Activated CD8-positive, alpha-beta memory T cell treated with anti-CD3 and anti-CD28 coated beads, Interleukin-2, amount 10 ng/mL, durations not matched to agents 7 days and 5 days (primary cell): Measurements from ENCODE around the gene LYSMD4. TPM values are rescaled to one million over a fixed set of nuclear protein-coding genes. Genes with fewer than 3 reads are reported as not detected.

Experiments used
- ATAC-seq: fragments of 150-1000 bp; cut with Tn5 transposase; one replicate; pipeline ENCODE4 v1.10.0; 2021; ENCODE audit warnings: moderate library complexity
- CTCF ChIA-PET: fragments of 350-600 bp; sonication (Branson Sonifier 250); formaldehyde crosslinking; loops from one replicate; lab custom pipeline; 2021; ENCODE audit warnings: antibody characterized with exemption; lab: Charles Lee
- DNase-seq: peaks from one replicate; pipeline ENCODE4 v3.0.0-alpha.2; 2020
- H3K27ac Mint-ChIP-seq: one replicate; pipeline ENCODE4 v1.8.0; 2021; ENCODE audit warnings: mild to moderate bottlenecking, mixed read lengths
- H3K27me3 Mint-ChIP-seq: one replicate; pipeline ENCODE4 v1.8.0; 2021; ENCODE audit warnings: mixed read lengths
- H3K36me3 Mint-ChIP-seq: one replicate; pipeline ENCODE4 v1.8.0; 2021; ENCODE audit warnings: mild to moderate bottlenecking, mixed read lengths
- H3K4me1 Mint-ChIP-seq: one replicate; pipeline ENCODE4 v1.8.0; 2021; ENCODE audit warnings: mixed read lengths
- H3K4me3 Mint-ChIP-seq: one replicate; pipeline ENCODE4 v1.8.0; 2021; ENCODE audit warnings: mild to moderate bottlenecking, moderate library complexity, mixed read lengths
- H3K9me3 Mint-ChIP-seq: one replicate; pipeline ENCODE4 v1.8.0; 2022; ENCODE audit warnings: low read depth, mixed read lengths
- total RNA-seq, 2 experiments: library from RNA; stranded (reverse); gene quantifications; one replicate each; pipeline ENCODE4 v1.2.3, GENCODE V29; 2021

The LYSMD4 gene
- total RNA-seq, 2 experiments from 2014 or later: 8.3 to 8.5 TPM

DNA sequence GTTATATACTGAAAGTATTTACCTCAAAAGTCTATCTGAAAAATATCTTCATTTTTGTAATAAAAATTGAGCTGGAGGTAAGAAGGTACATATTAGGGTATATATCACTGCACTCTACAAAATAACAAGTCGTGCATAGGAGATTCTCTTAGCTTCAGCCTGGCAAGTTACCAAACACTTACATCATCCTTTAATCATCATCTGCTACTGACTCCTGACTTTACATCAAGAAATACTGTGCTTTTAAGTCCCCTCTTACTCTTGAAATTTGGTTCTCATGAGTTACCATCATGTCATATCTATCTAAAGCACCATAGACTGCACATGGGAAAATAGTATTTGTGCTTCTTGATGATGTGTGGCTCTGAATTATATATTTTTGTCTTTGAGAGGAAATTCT, 50.8 kb downstream of the LYSMD4 start:
- CTCF ChIA-PET: interaction anchor here (0.6 kb wide), 1 partner anchor 931 kb away, joined by 3 read pairs; no protein-coding TSS in a partner anchor
- no peak overlapping the region for H3K27ac Mint-ChIP-seq
- DNase-seq (no peak), ATAC-seq (no peak)
- peaks cover 17% of the 10 kb centered on the region for H3K4me1 Mint-ChIP-seq
- H3K4me3 Mint-ChIP-seq: no peak overlapping the region
- H3K27me3 Mint-ChIP-seq: no peaks in the 10 kb centered on the region
- H3K36me3 Mint-ChIP-seq: peaks cover 64% of the 10 kb centered on the region
- H3K9me3 Mint-ChIP-seq: peaks cover 11% of the 10 kb centered on the region

DNA sequence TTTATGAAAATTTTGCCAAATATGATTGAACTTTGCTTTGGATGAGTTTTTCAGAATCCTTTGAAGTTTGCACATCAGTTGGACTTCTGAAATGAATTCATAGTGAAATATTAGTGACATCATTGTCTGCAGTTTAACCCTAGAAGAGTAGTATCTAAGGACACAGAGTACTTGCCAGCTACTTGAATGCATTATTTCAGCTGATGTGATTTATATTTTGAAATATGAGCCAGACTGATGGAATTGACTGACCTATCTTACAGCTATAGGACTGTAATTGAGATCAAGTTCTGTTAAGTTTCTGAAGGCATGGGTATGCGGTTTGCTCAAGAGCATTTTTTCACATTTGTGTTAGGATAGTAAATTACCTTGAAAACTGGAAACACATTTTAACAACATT, 51.2 kb downstream of the LYSMD4 start:
- Mint-ChIP-seq H3K4me3 (no peak overlapping the region), H3K9me3 (peaks cover 9% of the 10 kb centered on the region), H3K36me3 (peaks cover 64% of the 10 kb centered on the region), H3K4me1 (peaks cover 18% of the 10 kb centered on the region), H3K27ac (no peak overlapping the region), H3K27me3 (no peaks in the 10 kb centered on the region)
- CTCF ChIA-PET: interaction anchor here (0.6 kb wide), 1 partner anchor 932 kb away, joined by 3 read pairs; no protein-coding TSS in a partner anchor
- ATAC-seq: no peak
- DNase-seq: no peak

DNA sequence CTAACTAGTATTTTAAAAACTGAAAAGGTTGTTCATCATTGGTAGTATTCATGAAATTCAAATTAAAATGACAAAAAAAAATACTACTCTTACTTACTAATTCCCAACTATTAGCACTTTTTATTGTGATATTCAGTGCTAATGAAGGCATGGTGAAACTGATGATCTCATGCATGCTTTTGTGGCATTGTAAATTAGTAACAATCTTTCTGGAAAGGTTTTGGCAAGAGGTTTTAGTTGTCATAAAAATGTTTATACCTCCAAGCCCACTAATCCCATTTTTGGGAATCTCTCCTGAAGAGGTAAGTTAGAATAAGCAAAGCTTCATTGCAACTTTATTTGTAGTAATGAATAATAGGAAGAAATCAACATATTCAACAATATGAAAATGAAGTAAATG, 53.0 kb downstream of the LYSMD4 start:
- no peaks in the 10 kb centered on the region for H3K27me3 Mint-ChIP-seq
- ATAC-seq (no peak), DNase-seq (no peak)
- H3K4me1 Mint-ChIP-seq: peaks cover 18% of the 10 kb centered on the region
- CTCF ChIA-PET: no interaction called here
- H3K36me3 Mint-ChIP-seq: peaks cover 54% of the 10 kb centered on the region
- no peak overlapping the region for H3K27ac Mint-ChIP-seq
- peaks cover under 1% of the 10 kb centered on the region for H3K9me3 Mint-ChIP-seq
- no peak overlapping the region for H3K4me3 Mint-ChIP-seq

DNA sequence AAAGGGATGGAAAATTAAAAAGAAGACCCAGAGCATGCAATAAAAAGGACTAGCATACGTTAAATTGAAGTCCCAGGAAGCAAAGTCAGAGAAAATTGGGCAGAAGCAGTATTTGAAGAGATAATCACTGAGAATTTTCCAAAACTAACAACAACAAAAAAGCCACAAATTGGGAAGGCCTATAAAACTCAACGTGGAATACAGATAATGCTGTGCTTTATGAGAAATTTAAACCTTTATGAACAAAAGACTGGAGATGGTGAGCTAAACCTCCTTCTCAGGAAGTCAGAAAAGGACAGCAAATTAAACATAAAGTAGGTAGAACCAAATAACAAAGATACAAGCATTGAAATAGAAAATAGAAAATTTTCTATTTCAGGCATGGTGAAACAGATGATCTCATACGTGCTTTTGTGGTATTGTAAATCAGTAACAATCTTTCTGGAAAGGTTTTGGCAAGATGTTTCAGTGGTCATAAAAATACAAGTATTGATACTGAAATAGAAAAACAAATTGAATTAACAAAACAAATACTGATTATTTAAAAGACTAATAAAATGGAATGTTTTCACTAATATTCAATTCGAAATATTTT, 55.6 kb downstream of the LYSMD4 start:
- Mint-ChIP-seq H3K4me1 (peaks cover 9% of the 10 kb centered on the region), H3K27ac (no peak overlapping the region), H3K36me3 (peaks cover 44% of the 10 kb centered on the region), H3K9me3 (no peaks in the 10 kb centered on the region), H3K4me3 (no peak overlapping the region), H3K27me3 (no peaks in the 10 kb centered on the region)
- DNase-seq (no peak), ATAC-seq (no peak)
- CTCF ChIA-PET: no interaction called here

Other genes with a start within 250 kb of the LYSMD4 start
- 10 to 100 TPM; 20.4 to 23.4 TPM for gene MEF2A, start 167.5 kb downstream of the LYSMD4 start, total RNA-seq